Measurements from ENCODE around the gene PAK5. TPM values are rescaled to one million over a fixed set of nuclear protein-coding genes. Genes with fewer than 3 reads are reported as not detected.

The PAK5 gene
- total RNA-seq, 1 donor from 2014 or later: 1.6 TPM

GRCh38 chr20:9506280-9506821, 332.5 kb downstream of the PAK5 start:
- Histone ChIP-seq H3K27ac (no peak overlapping the region), H3K27me3 (peaks cover 95% of the 10 kb centered on the region), H3K4me2 (peak overlapping the region; percentile 60), H3K4me3 (peak overlapping the region; percentile 25), H3K79me2 (ENCODE audit: low read depth) (no peaks in the 10 kb centered on the region), H3K9me3 (ENCODE audit: low read depth) (no peaks in the 10 kb centered on the region), H3K36me3 (no peaks in the 10 kb centered on the region), H3F3A (ENCODE audit: low read depth) (no peaks in the 10 kb centered on the region), H4K20me1 (ENCODE audit: low read depth) (no peaks in the 10 kb centered on the region), H2AFZ (replicated peaks) (peak overlapping the region; percentile 40), H3K4me1 (peaks cover 4% of the 10 kb centered on the region), H3K9ac (no peak overlapping the region)
- H3K9me3 Mint-ChIP-seq: peaks cover 15% of the 10 kb centered on the region
- no peak for DNase-seq (ENCODE audit: low spot score)
- H3K27ac Mint-ChIP-seq: no peak overlapping the region
- H3K27me3 Mint-ChIP-seq (ENCODE audit: insufficient read depth, low read depth): peaks cover 24% of the 10 kb centered on the region
- no peak for TF ChIP-seq CTCF (IDR thresholded peaks at IDR 0.05)
- no peak for TF ChIP-seq EZH2phosphoT487 (IDR thresholded peaks at IDR 0.05)
- peak; percentile 3 for TF ChIP-seq EZH2 (IDR thresholded peaks at IDR 0.05)
- no peaks in the 10 kb centered on the region for H3K36me3 Mint-ChIP-seq
- H3K4me1 Mint-ChIP-seq: no peaks in the 10 kb centered on the region
- no peak overlapping the region for H3K4me3 Mint-ChIP-seq

GRCh38 chr20:9503526-9504245, 335.2 kb downstream of the PAK5 start:
- no peaks in the 10 kb centered on the region for H3K36me3 Mint-ChIP-seq
- Histone ChIP-seq H3K9me3 (ENCODE audit: low read depth) (no peaks in the 10 kb centered on the region), H2AFZ (replicated peaks) (no peak overlapping the region), H3K79me2 (ENCODE audit: low read depth) (no peaks in the 10 kb centered on the region), H3K27me3 (peaks cover 69% of the 10 kb centered on the region), H3K36me3 (no peaks in the 10 kb centered on the region), H3K4me3 (no peak overlapping the region), H3K4me1 (peaks cover 2% of the 10 kb centered on the region), H3K9ac (no peak overlapping the region), H3K4me2 (no peak overlapping the region), H3F3A (ENCODE audit: low read depth) (no peaks in the 10 kb centered on the region), H3K27ac (no peak overlapping the region), H4K20me1 (ENCODE audit: low read depth) (no peaks in the 10 kb centered on the region)
- H3K4me1 Mint-ChIP-seq: no peaks in the 10 kb centered on the region
- TF ChIP-seq EZH2phosphoT487 (IDR thresholded peaks at IDR 0.05) (no peak), CTCF (IDR thresholded peaks at IDR 0.05) (peak; percentile 58)
- peaks cover 6% of the 10 kb centered on the region for H3K9me3 Mint-ChIP-seq
- no peak overlapping the region for H3K27ac Mint-ChIP-seq
- peaks cover 12% of the 10 kb centered on the region for H3K27me3 Mint-ChIP-seq (ENCODE audit: insufficient read depth, low read depth)
- H3K4me3 Mint-ChIP-seq: no peak overlapping the region
- peak; percentile 47 for DNase-seq (ENCODE audit: low spot score)

- Histone ChIP-seq H3F3A (ENCODE audit: low read depth) (no peaks in the 10 kb centered on the region), H3K4me3 (no peak overlapping the region), H3K4me1 (no peaks in the 10 kb centered on the region), H3K9me3 (ENCODE audit: low read depth) (no peaks in the 10 kb centered on the region), H3K27ac (no peak overlapping the region), H3K9ac (no peak overlapping the region), H3K36me3 (no peaks in the 10 kb centered on the region), H2AFZ (replicated peaks) (no peak overlapping the region), H4K20me1 (ENCODE audit: low read depth) (no peaks in the 10 kb centered on the region), H3K79me2 (ENCODE audit: low read depth) (no peaks in the 10 kb centered on the region), H3K4me2 (no peak overlapping the region), H3K27me3 (peaks cover 47% of the 10 kb centered on the region)
- Mint-ChIP-seq H3K4me3 (no peak overlapping the region), H3K27ac (no peak overlapping the region), H3K27me3 (ENCODE audit: insufficient read depth, low read depth) (peaks cover 9% of the 10 kb centered on the region), H3K36me3 (no peaks in the 10 kb centered on the region), H3K9me3 (peaks cover 6% of the 10 kb centered on the region), H3K4me1 (no peaks in the 10 kb centered on the region)
- TF ChIP-seq EZH2phosphoT487 (IDR thresholded peaks at IDR 0.05) (no peak), EZH2 (IDR thresholded peaks at IDR 0.05) (no peak), CTCF (IDR thresholded peaks at IDR 0.05) (no peak)
- DNase-seq (ENCODE audit: low spot score): no peak
Measured at GRCh38 chr20:9501473-9501872, 337.4 kb downstream of the PAK5 start.
